ENCODE data around the gene CHRDL2. TPM values are rescaled to one million over a fixed set of nuclear protein-coding genes. Genes with fewer than 3 reads are reported as not detected.
"Not testable (repeated sequence)": the region's sequence is repeated elsewhere in the genome, so short reads cannot be mapped to it uniquely, and the experiment has no call there.

The CHRDL2 gene
- total RNA-seq, 4 donors from 2014 or later, result 2.2 to 20.9 (median 4.0) TPM

- H3K27ac ChIP-seq, result no peak overlapping the region
- no peaks in the 10 kb centered on the region for H3K27me3 ChIP-seq
- no peaks in the 10 kb centered on the region for H3K36me3 ChIP-seq
- in situ Hi-C loops (cut with MboI; ENCODE audit: low pct_ligation_motif_present in 1 of 4, low pct_unique_long_range_greater_than_20kb in 1 of 4, low sequenced_read_pairs in 3 of 4), result no loop called here
- no peak overlapping the region for H3K4me3 ChIP-seq
- TF ChIP-seq POLR2A (IDR thresholded peaks at IDR 0.05), result no peak
- no peak for TF ChIP-seq EP300 (IDR thresholded peaks at IDR 0.05; ENCODE audit: low read depth)
- no peak for TF ChIP-seq POLR2AphosphoS5 (IDR thresholded peaks at IDR 0.05)
- no peaks in the 10 kb centered on the region for H3K9me3 ChIP-seq
- peaks cover 0 to 23% (median 0%) of the 10 kb centered on the region in 4 donors for H3K4me1 ChIP-seq
- 95% methylated on average over 3 of the region's 3 CpGs for WGBS, 2 donors (ENCODE audit: low coverage in 1 of 2)
- no peak for DNase-seq
- intact Hi-C loops (cut with DNase I; ENCODE audit: low total_unique reads), result no loop called here
These were observed 39.9 kb upstream of the CHRDL2 start for GRCh38 chr11:74771139-74771538.

GRCh38 chr11:74770456-74770855 is 39.2 kb upstream of the CHRDL2 start:
- no peak overlapping the region for H3K4me3 ChIP-seq
- TF ChIP-seq EP300 (IDR thresholded peaks at IDR 0.05; ENCODE audit: low read depth) (no peak), CTCF (IDR thresholded peaks at IDR 0.05) (no peak), POLR2A (IDR thresholded peaks at IDR 0.05) (no peak), POLR2AphosphoS5 (IDR thresholded peaks at IDR 0.05) (no peak)
- H3K36me3 ChIP-seq, result no peaks in the 10 kb centered on the region
- no peak for DNase-seq
- intact Hi-C loops (cut with DNase I; ENCODE audit: low total_unique reads) (no loop called here), in situ Hi-C loops (cut with MboI; ENCODE audit: low pct_ligation_motif_present in 1 of 4, low pct_unique_long_range_greater_than_20kb in 1 of 4, low sequenced_read_pairs in 3 of 4) (no loop called here)
- H3K27me3 ChIP-seq, result no peaks in the 10 kb centered on the region
- no peaks in the 10 kb centered on the region for H3K9me3 ChIP-seq
- H3K27ac ChIP-seq, result no peak overlapping the region
- H3K4me1 ChIP-seq, result peaks cover 0 to 18% (median 0%) of the 10 kb centered on the region in 4 donors
- WGBS, 2 donors (ENCODE audit: low coverage in 1 of 2), result 52 to 63% methylated on average over 5 of the region's 5 CpGs

- intact Hi-C loops (cut with DNase I; ENCODE audit: low total_unique reads), result no loop called here
- no peaks in the 10 kb centered on the region for H3K9me3 ChIP-seq
- WGBS, 2 donors (ENCODE audit: low coverage in 1 of 2), result 73 to 76% methylated on average over 2 of the region's 2 CpGs
- no peak for DNase-seq
- in situ Hi-C loops (cut with MboI; ENCODE audit: low pct_ligation_motif_present in 1 of 4, low pct_unique_long_range_greater_than_20kb in 1 of 4, low sequenced_read_pairs in 3 of 4), result no loop called here
- no peaks in the 10 kb centered on the region for H3K36me3 ChIP-seq
- no peaks in the 10 kb centered on the region for H3K27me3 ChIP-seq
- H3K4me1 ChIP-seq, result peaks cover 0 to 17% (median 0%) of the 10 kb centered on the region in 4 donors
- no peak overlapping the region for H3K4me3 ChIP-seq
- no peak overlapping the region for H3K27ac ChIP-seq
- TF ChIP-seq POLR2AphosphoS5 (IDR thresholded peaks at IDR 0.05) (no peak), POLR2A (IDR thresholded peaks at IDR 0.05) (no peak), CTCF (IDR thresholded peaks at IDR 0.05) (no peak), EP300 (IDR thresholded peaks at IDR 0.05; ENCODE audit: low read depth) (no peak)
These were observed 38.0 kb upstream of the CHRDL2 start for GRCh38 chr11:74769055-74769707.

GRCh38 chr11:74768172-74768651 is 37.0 kb upstream of the CHRDL2 start:
- intact Hi-C loops (cut with DNase I; ENCODE audit: low total_unique reads); H3K27ac ChIP-seq; H3K27me3 ChIP-seq; in situ Hi-C loops (cut with MboI; ENCODE audit: low pct_ligation_motif_present in 1 of 4, low pct_unique_long_range_greater_than_20kb in 1 of 4, low sequenced_read_pairs in 3 of 4); DNase-seq; H3K4me3 ChIP-seq; H3K36me3 ChIP-seq; H3K9me3 ChIP-seq: not testable (repeated sequence)
- 73% methylated on average over 9 of the region's 9 CpGs; no CpG with 5 or more reads in 1 of the 2 donors for WGBS, 2 donors (ENCODE audit: low coverage in 1 of 2)
- H3K4me1 ChIP-seq, result peaks cover 0 to 13% (median 0%) of the 10 kb centered on the region in 4 donors

GRCh38 chr11:74766905-74767304 is 35.7 kb upstream of the CHRDL2 start:
- Histone ChIP-seq H3K4me3 (no peak overlapping the region), H3K36me3 (no peaks in the 10 kb centered on the region), H3K27me3 (no peaks in the 10 kb centered on the region), H3K4me1 (peaks cover 0 to 12% (median 0%) of the 10 kb centered on the region in 4 donors), H3K27ac (no peak overlapping the region), H3K9me3 (no peaks in the 10 kb centered on the region)
- in situ Hi-C loops (cut with MboI; ENCODE audit: low pct_ligation_motif_present in 1 of 4, low pct_unique_long_range_greater_than_20kb in 1 of 4, low sequenced_read_pairs in 3 of 4) (no loop called here), intact Hi-C loops (cut with DNase I; ENCODE audit: low total_unique reads) (no loop called here)
- TF ChIP-seq POLR2AphosphoS5 (IDR thresholded peaks at IDR 0.05) (no peak), EP300 (IDR thresholded peaks at IDR 0.05; ENCODE audit: low read depth) (no peak), POLR2A (IDR thresholded peaks at IDR 0.05) (no peak), CTCF (IDR thresholded peaks at IDR 0.05) (no peak)
- no peak for DNase-seq
- 80 to 97% methylated on average over 1 of the region's 1 CpG for WGBS, 2 donors (ENCODE audit: low coverage in 1 of 2)
